ENCODE measurements around the gene UPF3B.

The UPF3B gene

DNA sequence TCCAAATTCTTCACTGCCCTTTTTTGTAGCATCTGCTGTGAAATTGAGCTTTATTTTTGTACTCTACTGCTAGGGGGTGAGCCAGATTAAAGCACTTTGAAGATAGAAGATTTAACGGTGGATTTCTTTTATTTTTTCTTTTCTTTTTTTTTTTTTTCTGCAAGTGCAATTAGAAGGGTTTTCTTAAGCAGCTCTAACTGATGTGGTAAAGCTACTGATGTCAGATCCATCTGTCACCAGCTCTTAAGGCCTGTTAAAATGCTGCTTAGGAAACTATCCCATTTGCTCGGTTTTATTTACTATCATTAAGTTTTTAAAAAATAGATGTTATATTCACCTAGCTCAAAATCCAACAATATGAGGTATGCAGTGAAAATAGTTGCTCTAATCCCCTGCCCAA lies 26.0 kb upstream of the UPF3B start:
- TF ChIP-seq, protein P1, sequence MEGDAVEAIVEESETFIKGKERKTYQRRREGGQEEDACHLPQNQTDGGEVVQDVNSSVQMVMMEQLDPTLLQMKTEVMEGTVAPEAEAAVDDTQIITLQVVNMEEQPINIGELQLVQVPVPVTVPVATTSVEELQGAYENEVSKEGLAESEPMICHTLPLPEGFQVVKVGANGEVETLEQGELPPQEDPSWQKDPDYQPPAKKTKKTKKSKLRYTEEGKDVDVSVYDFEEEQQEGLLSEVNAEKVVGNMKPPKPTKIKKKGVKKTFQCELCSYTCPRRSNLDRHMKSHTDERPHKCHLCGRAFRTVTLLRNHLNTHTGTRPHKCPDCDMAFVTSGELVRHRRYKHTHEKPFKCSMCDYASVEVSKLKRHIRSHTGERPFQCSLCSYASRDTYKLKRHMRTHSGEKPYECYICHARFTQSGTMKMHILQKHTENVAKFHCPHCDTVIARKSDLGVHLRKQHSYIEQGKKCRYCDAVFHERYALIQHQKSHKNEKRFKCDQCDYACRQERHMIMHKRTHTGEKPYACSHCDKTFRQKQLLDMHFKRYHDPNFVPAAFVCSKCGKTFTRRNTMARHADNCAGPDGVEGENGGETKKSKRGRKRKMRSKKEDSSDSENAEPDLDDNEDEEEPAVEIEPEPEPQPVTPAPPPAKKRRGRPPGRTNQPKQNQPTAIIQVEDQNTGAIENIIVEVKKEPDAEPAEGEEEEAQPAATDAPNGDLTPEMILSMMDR (IDR thresholded peaks at IDR 0.05; ENCODE audit: insufficient read depth, low read length, poor library complexity, severe bottlenecking), result no peak
- TF ChIP-seq EZH2phosphoT487 (conservative IDR thresholded peaks at IDR 0.05; ENCODE audit: low read length), result no peak
- Histone ChIP-seq H3K27me3 (ENCODE audit: low read length) (no peaks in the 10 kb centered on the region), H3K4me2 (ENCODE audit: low read depth, low read length, poor library complexity, severe bottlenecking) (no peak overlapping the region), H3K9me2 (replicated peaks; ENCODE audit: insufficient read depth, low read length) (no peaks in the 10 kb centered on the region), H2AFZ (ENCODE audit: low read depth, low read length, severe bottlenecking) (no peak overlapping the region), H3F3A (ENCODE audit: insufficient read depth) (no peaks in the 10 kb centered on the region), H3K9ac (ENCODE audit: low read length) (no peak overlapping the region), H3K79me2 (ENCODE audit: insufficient read depth, low read length) (no peaks in the 10 kb centered on the region; the same call in 1 of the 2 replicates), H3K9me3 (ENCODE audit: insufficient read depth, low read length) (no peaks in the 10 kb centered on the region), H3K36me3 (ENCODE audit: low read length) (no peaks in the 10 kb centered on the region; the same call in 1 of the 2 replicates), H4K20me1 (ENCODE audit: low read depth, low read length) (no peaks in the 10 kb centered on the region), H3K27ac (ENCODE audit: low read depth, low read length) (no peak overlapping the region), H3K4me3 (ENCODE audit: insufficient read depth, low read length, poor library complexity, severe bottlenecking) (no peak overlapping the region)

DNA sequence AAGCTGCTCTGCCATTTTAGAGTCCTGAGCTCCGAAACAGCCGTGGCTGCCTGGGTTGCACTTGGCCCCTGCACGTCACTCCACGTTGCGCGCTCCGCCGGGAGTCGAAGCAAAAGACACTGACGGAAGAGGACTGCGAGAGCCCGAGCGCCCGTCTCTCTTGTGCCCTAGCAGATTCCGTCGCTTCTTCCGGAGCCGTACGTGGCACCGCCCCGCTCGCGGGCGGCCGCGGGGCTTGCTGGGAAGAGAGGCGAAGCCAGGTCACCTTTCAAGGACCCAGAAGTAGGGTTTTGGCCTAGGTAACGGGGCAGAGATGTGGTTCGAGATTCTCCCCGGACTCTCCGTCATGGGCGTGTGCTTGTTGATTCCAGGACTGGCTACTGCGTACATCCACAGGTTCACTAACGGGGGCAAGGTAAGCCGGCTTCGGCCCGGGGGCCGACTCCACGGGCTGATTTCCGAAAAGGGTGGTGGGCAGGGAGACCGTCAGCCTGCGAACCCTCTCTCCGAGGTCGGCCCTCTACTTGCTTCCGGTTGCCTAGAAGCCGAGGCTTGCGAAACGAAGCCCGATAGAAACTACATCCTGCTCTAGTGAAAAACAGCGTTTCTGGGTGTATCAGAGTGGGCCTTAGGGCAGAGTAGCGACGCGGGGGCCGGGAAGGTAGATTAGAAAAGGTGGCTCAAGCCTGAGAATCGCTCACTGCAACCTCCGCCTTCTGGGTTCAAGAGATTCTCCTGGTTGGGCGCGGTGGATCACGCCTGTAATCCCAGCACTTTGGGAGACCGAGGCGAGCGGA lies 19.0 kb upstream of the UPF3B start, which contains the start of the genes NDUFA1 and RNF113A:
TSS of gene NDUFA1 (plus strand) at position 234 of the 797 bp plus-strand sequence. CDS start at position 314, 80 bp downstream.
TSS of gene RNF113A (minus strand) at position 135 of the 797 bp plus-strand sequence. CDS start at position 15, 120 bp downstream.
- no peaks in the 10 kb centered on the region; the same call in 1 of the 2 replicates for H3K36me3 ChIP-seq (ENCODE audit: low read length)
- peak within 1 kb of the TSS; percentile 89 for H3K9ac ChIP-seq (ENCODE audit: low read length)
- H3K4me2 ChIP-seq (ENCODE audit: low read depth, low read length, poor library complexity, severe bottlenecking), result peak within 1 kb of the TSS; percentile 85
- H4K20me1 ChIP-seq (ENCODE audit: low read depth, low read length), result no peaks in the 10 kb centered on the region
- H3K9me3 ChIP-seq (ENCODE audit: insufficient read depth, low read length), result no peaks in the 10 kb centered on the region
- H3K27me3 ChIP-seq (ENCODE audit: low read length), result no peaks in the 10 kb centered on the region
- peak within 1 kb of the TSS; percentile 86 for H3K4me3 ChIP-seq (ENCODE audit: insufficient read depth, low read length, poor library complexity, severe bottlenecking)
- TF ChIP-seq, protein P1 (IDR thresholded peaks at IDR 0.05; ENCODE audit: insufficient read depth, low read length, poor library complexity, severe bottlenecking), result no peak
- TF ChIP-seq EZH2phosphoT487 (conservative IDR thresholded peaks at IDR 0.05; ENCODE audit: low read length), result no peak
- peaks cover 3% of the 10 kb centered on the region for H3F3A ChIP-seq (ENCODE audit: insufficient read depth)
- peak within 1 kb of the TSS; percentile 90 for H3K27ac ChIP-seq (ENCODE audit: low read depth, low read length)
- no peaks in the 10 kb centered on the region for H3K9me2 ChIP-seq (replicated peaks; ENCODE audit: insufficient read depth, low read length)
- H2AFZ ChIP-seq (ENCODE audit: low read depth, low read length, severe bottlenecking), result peak within 1 kb of the TSS; percentile 60
- peaks cover 29% of the 10 kb centered on the region for H3K79me2 ChIP-seq (ENCODE audit: insufficient read depth, low read length)

DNA sequence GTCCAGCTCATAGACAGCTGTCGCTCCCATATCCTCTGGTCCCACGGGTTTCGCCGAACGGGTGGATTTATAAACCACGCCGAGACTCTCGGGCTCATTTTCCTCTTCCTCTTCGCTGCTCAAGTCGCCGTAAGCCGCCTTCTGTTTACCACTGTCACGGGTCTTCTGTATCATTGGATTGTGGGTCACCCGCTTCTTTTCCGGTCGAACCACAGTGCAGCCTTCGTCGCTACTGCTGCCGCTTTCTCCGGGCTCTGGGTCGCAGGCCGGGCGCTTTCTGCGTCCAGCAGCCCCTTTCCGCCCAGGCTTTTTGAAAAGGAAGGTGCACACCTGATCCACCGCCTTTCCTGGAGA lies 18.5 kb upstream of the UPF3B start:
- H3K36me3 ChIP-seq (ENCODE audit: low read length), result no peaks in the 10 kb centered on the region
- peak overlapping the region; percentile 89 for H3K9ac ChIP-seq (ENCODE audit: low read length)
- peak overlapping the region; percentile 85 for H3K4me2 ChIP-seq (ENCODE audit: low read depth, low read length, poor library complexity, severe bottlenecking)
- no peaks in the 10 kb centered on the region for H3K9me3 ChIP-seq (ENCODE audit: insufficient read depth, low read length)
- peak overlapping the region; percentile 86 for H3K4me3 ChIP-seq (ENCODE audit: insufficient read depth, low read length, poor library complexity, severe bottlenecking)
- H3F3A ChIP-seq (ENCODE audit: insufficient read depth), result peaks cover 3% of the 10 kb centered on the region
- no peaks in the 10 kb centered on the region for H3K27me3 ChIP-seq (ENCODE audit: low read length)
- H2AFZ ChIP-seq (ENCODE audit: low read depth, low read length, severe bottlenecking), result no peak overlapping the region
- H3K9me2 ChIP-seq (replicated peaks; ENCODE audit: insufficient read depth, low read length), result no peaks in the 10 kb centered on the region
- no peak for TF ChIP-seq EZH2phosphoT487 (conservative IDR thresholded peaks at IDR 0.05; ENCODE audit: low read length)
- TF ChIP-seq, protein P1 (IDR thresholded peaks at IDR 0.05; ENCODE audit: insufficient read depth, low read length, poor library complexity, severe bottlenecking), result no peak
- no peaks in the 10 kb centered on the region for H4K20me1 ChIP-seq (ENCODE audit: low read depth, low read length)
- H3K79me2 ChIP-seq (ENCODE audit: insufficient read depth, low read length), result peaks cover 29% of the 10 kb centered on the region
- peak overlapping the region; percentile 90 for H3K27ac ChIP-seq (ENCODE audit: low read depth, low read length)
